H9 (cell line): ENCODE measurements around the gene KRTAP5-4. TPM values are rescaled to one million over a fixed set of nuclear protein-coding genes. Genes with fewer than 3 reads are reported as not detected.

Source experiments
- DNase-seq: peaks from one replicate; pipeline ENCODE4 v3.0.0-alpha.2; 2017
- H2AFZ ChIP-seq: one replicate; pipeline ENCODE4 v1.6.1; 2013; ENCODE audit warnings: mild to moderate bottlenecking, low read length, control low read depth, moderate library complexity
- H2AK5ac ChIP-seq: 2 replicates; pipeline ENCODE4 v1.6.1; 2013; ENCODE audit warnings: low read length, control low read depth, mixed read lengths; ENCODE audit not compliant: insufficient read length
- H2BK120ac ChIP-seq: one replicate; pipeline ENCODE4 v1.6.1; 2013; ENCODE audit warnings: low read depth, mild to moderate bottlenecking, low read length, control low read depth, inconsistent platforms; ENCODE audit not compliant: poor library complexity, severe bottlenecking
- H2BK12ac ChIP-seq: 2 replicates; pipeline ENCODE4 v1.6.1; 2013; ENCODE audit warnings: low read length, control low read depth, mixed read lengths, low read depth; ENCODE audit not compliant: insufficient read length
- H2BK15ac ChIP-seq: 2 replicates; pipeline ENCODE4 v1.6.1; 2013; ENCODE audit warnings: low read depth, low read length, control low read depth
- H2BK20ac ChIP-seq: one replicate; pipeline ENCODE4 v1.6.1; 2013; ENCODE audit warnings: low read depth, mild to moderate bottlenecking, low read length, control low read depth, inconsistent platforms; ENCODE audit not compliant: poor library complexity, severe bottlenecking
- H2BK5ac ChIP-seq: 2 replicates; pipeline ENCODE4 v1.6.1; 2013; ENCODE audit warnings: low read length, control low read depth, mixed read lengths; ENCODE audit not compliant: insufficient read length
- H3K14ac ChIP-seq: 2 replicates; pipeline ENCODE4 v1.6.1; 2013; ENCODE audit warnings: low read length, control low read depth; ENCODE audit not compliant: insufficient read depth
- H3K18ac ChIP-seq: 2 replicates; pipeline ENCODE4 v1.6.1; 2013; ENCODE audit warnings: low read depth, mild to moderate bottlenecking, mixed read lengths, low read length, control low read depth; ENCODE audit not compliant: insufficient read length
- H3K23ac ChIP-seq: 2 replicates; pipeline ENCODE4 v1.6.1; 2013; ENCODE audit warnings: low read length, control low read depth, mixed read lengths, low read depth; ENCODE audit not compliant: insufficient read length
- H3K23me2 ChIP-seq: 2 replicates; pipeline ENCODE4 v1.6.1; 2013; ENCODE audit warnings: low read depth, mild to moderate bottlenecking, mixed read lengths, low read length, control low read depth; ENCODE audit not compliant: insufficient read length, poor library complexity, severe bottlenecking
- H3K27ac ChIP-seq: 2 replicates; pipeline ENCODE4 v1.5.1; 2013; ENCODE audit warnings: low read length, control low read depth, mixed read lengths, low read depth; ENCODE audit not compliant: insufficient read length
- H3K27me3 ChIP-seq: 2 replicates; pipeline ENCODE4 v1.6.1; 2013; ENCODE audit warnings: low read length, control low read depth, inconsistent platforms; ENCODE audit not compliant: insufficient read depth
- H3K4ac ChIP-seq: 2 replicates; pipeline ENCODE4 v1.6.1; 2013; ENCODE audit warnings: low read depth, mild to moderate bottlenecking, control low read depth, inconsistent platforms, low read length, moderate library complexity
- H3K4me1 ChIP-seq: 2 replicates; pipeline ENCODE4 v1.6.1; 2013; ENCODE audit warnings: low read length, control low read depth, inconsistent platforms; ENCODE audit not compliant: insufficient read depth
- H3K4me2 ChIP-seq: 2 replicates; pipeline ENCODE4 v1.6.1; 2013; ENCODE audit warnings: low read length, control low read depth, mixed read lengths; ENCODE audit not compliant: insufficient read length, insufficient read depth
- H3K56ac ChIP-seq: 2 replicates; pipeline ENCODE4 v1.6.1; 2013; ENCODE audit warnings: low read depth, mild to moderate bottlenecking, mixed read lengths, low read length, control low read depth; ENCODE audit not compliant: insufficient read length
- H3K79me1 ChIP-seq: 2 replicates; pipeline ENCODE4 v1.6.1; 2013; ENCODE audit warnings: low read depth, mild to moderate bottlenecking, moderate library complexity, low read length, control low read depth, inconsistent platforms; ENCODE audit not compliant: insufficient read depth, poor library complexity, severe bottlenecking
- H3K79me2 ChIP-seq: 2 replicates; pipeline ENCODE4 v1.6.1; 2013; ENCODE audit warnings: low read length, control low read depth, inconsistent platforms; ENCODE audit not compliant: insufficient read depth
- H3K9ac ChIP-seq: 2 replicates; pipeline ENCODE4 v1.6.1; 2013; ENCODE audit warnings: low read length, control low read depth, mixed read lengths; ENCODE audit not compliant: insufficient read length; ENCODE audit errors: extremely low read depth
- H3K9me3 ChIP-seq: one replicate; pipeline ENCODE4 v1.6.1; 2013; ENCODE audit warnings: low read depth, low read length, inconsistent platforms; ENCODE audit not compliant: control insufficient read depth
- H3T11ph ChIP-seq: one replicate; pipeline ENCODE4 v1.6.1; 2013; ENCODE audit warnings: mild to moderate bottlenecking, low read length, control low read depth, inconsistent platforms
- H4K20me1 ChIP-seq: one replicate; pipeline ENCODE4 v1.6.1; 2013; ENCODE audit not compliant: control insufficient read depth, insufficient read length, insufficient read depth
- H4K5ac ChIP-seq: 2 replicates; pipeline ENCODE4 v1.6.1; 2013; ENCODE audit warnings: low read depth, mild to moderate bottlenecking, mixed read lengths, low read length, control low read depth; ENCODE audit not compliant: insufficient read length
- H4K8ac ChIP-seq: replicated peaks from 2 replicates; pipeline ENCODE4 v1.6.1; 2013; ENCODE audit warnings: low read length, control low read depth, mixed read lengths, low read depth; ENCODE audit not compliant: insufficient read length
- H4K91ac ChIP-seq: 2 replicates; pipeline ENCODE4 v1.6.1; 2013; ENCODE audit warnings: low read depth, mild to moderate bottlenecking, moderate library complexity, mixed read lengths, low read length, control low read depth; ENCODE audit not compliant: insufficient read length
- H3K27ac Mint-ChIP-seq, 3 experiments: 2 replicates in 2 of 3; 3 replicates in 1 of 3; pipeline ENCODE4 v1.8.0; 2020 to 2021; ENCODE audit warnings: mixed read lengths in 3 of 3, mild to moderate bottlenecking in 1 of 3, moderate library complexity in 1 of 3
- H3K27me3 Mint-ChIP-seq: 2 replicates; pipeline ENCODE4 v1.8.0; 2021; ENCODE audit warnings: low read depth, mild to moderate bottlenecking, moderate library complexity, mixed read lengths
- H3K36me3 Mint-ChIP-seq, 3 experiments: 2 replicates in 2 of 3; 3 replicates in 1 of 3; pipeline ENCODE4 v1.8.0; 2020 to 2021; ENCODE audit warnings: low read depth in 3 of 3, mixed read lengths in 3 of 3; ENCODE audit not compliant: insufficient read depth in 1 of 3
- H3K4me1 Mint-ChIP-seq, 2 experiments: 2 replicates each; pipeline ENCODE4 v1.8.0; 2020; ENCODE audit warnings: mixed read lengths in 2 of 2
- H3K4me3 Mint-ChIP-seq, 2 experiments: 2 replicates in 1 of 2; 3 replicates in 1 of 2; pipeline ENCODE4 v1.8.0; 2020 to 2021; ENCODE audit warnings: mild to moderate bottlenecking in 2 of 2, mixed read lengths in 2 of 2, moderate library complexity in 1 of 2
- H3K9me3 Mint-ChIP-seq, 2 experiments: 2 replicates in 1 of 2; 3 replicates in 1 of 2; pipeline ENCODE4 v1.8.0; 2020; ENCODE audit warnings: mild to moderate bottlenecking in 2 of 2, mixed read lengths in 2 of 2, moderate library complexity in 1 of 2
- CTCF ChIP-seq: fragments of 200-600 bp; sonication (generic); conservative IDR thresholded peaks from 3 replicates; pipeline ENCODE4 v1.8.0; 2021; ENCODE audit warnings: antibody characterized with exemption, mild to moderate bottlenecking
- WGBS: extraction: QIAGEN DNeasy Blood & Tissue Kit; methylation state at CpG from one replicate; pipeline ENCODE4 v1.1.7; 2013; ENCODE audit warnings: missing lambda C conversion rate, low lambda C conversion rate, mixed read lengths; ENCODE audit not compliant: insufficient read length; ENCODE audit errors: extremely low coverage; 5-methylcytosine and 5-hydroxymethylcytosine counted together
- total RNA-seq: library from RNA; stranded (reverse); gene quantifications from 2 replicates; pipeline ENCODE4 v1.2.1, GENCODE V29; 2021

Gene KRTAP5-4
- total RNA-seq, 1 experiment from 2014 or later, result not detected

GRCh38 chr11:1571760-1572196 lies 50.2 kb downstream of the KRTAP5-4 start:
- Histone ChIP-seq H3K23me2 (peaks cover 22% of the 10 kb centered on the region), H4K20me1 (no peaks in the 10 kb centered on the region), H2BK15ac (no peak overlapping the region), H3K23ac (no peak overlapping the region), H3K27ac (no peak overlapping the region), H3K9me3 (no peaks in the 10 kb centered on the region), H2BK5ac (no peak overlapping the region), H3K4me1 (no peaks in the 10 kb centered on the region), H3K9ac (no peak overlapping the region), H3K18ac (no peak overlapping the region), H4K5ac (no peak overlapping the region), H3T11ph (no peak overlapping the region), H2BK12ac (no peak overlapping the region), H2AFZ (no peak overlapping the region), H4K8ac (no peak overlapping the region), H3K79me2 (no peaks in the 10 kb centered on the region), H3K56ac (no peak overlapping the region), H3K27me3 (peaks cover 19% of the 10 kb centered on the region), H3K4me2 (no peak overlapping the region), H2BK20ac (no peak overlapping the region), H2AK5ac (no peak overlapping the region), H4K91ac (no peak overlapping the region), H3K4ac (no peak overlapping the region), H2BK120ac (no peak overlapping the region), H3K14ac (no peak overlapping the region), H3K79me1 (no peaks in the 10 kb centered on the region)
- no peaks in the 10 kb centered on the region for H3K36me3 Mint-ChIP-seq
- H3K4me3 Mint-ChIP-seq, result no peak overlapping the region
- H3K9me3 Mint-ChIP-seq, result no peaks in the 10 kb centered on the region; a peak in 1 of 5 replicates
- no peak for TF ChIP-seq CTCF
- peaks cover 68% of the 10 kb centered on the region for H3K27me3 Mint-ChIP-seq
- no CpG with 5 or more reads among the region's 91 CpGs for WGBS
- no peak for DNase-seq
- peaks cover 25 to 43% of the 10 kb centered on the region in 2 experiments for H3K4me1 Mint-ChIP-seq
- no peak overlapping the region for H3K27ac Mint-ChIP-seq

Other genes starting within 250 kb of the KRTAP5-4 start
- 24.2 and 28.4 TPM in 2 replicates for gene BRSK2, start 232.2 kb downstream of the KRTAP5-4 start, total RNA-seq
- gene MOB2, start 135.4 kb downstream of the KRTAP5-4 start, total RNA-seq, result 22.7 and 24.2 TPM in 2 replicates
- 3.2 and 4.4 TPM in 2 replicates for gene DUSP8, start 49.9 kb downstream of the KRTAP5-4 start, total RNA-seq
- not detected in 2 replicates for gene KRTAP5-1, start 36.9 kb downstream of the KRTAP5-4 start, total RNA-seq
- not detected in 2 replicates for gene KRTAP5-2, start 23.8 kb downstream of the KRTAP5-4 start, total RNA-seq
- gene KRTAP5-3, start 13.7 kb downstream of the KRTAP5-4 start, total RNA-seq, result not detected in 2 replicates
- gene KRTAP5-5, start 7.6 kb upstream of the KRTAP5-4 start, total RNA-seq, result not detected in 2 replicates
- gene KRTAP5-6, start 75.1 kb upstream of the KRTAP5-4 start, total RNA-seq, result not detected in 2 replicates
- 0.59 and 0.77 TPM in 2 replicates for gene IFITM10, start 128.5 kb upstream of the KRTAP5-4 start, total RNA-seq
- 158 and 161 TPM in 2 replicates for gene CTSD, start 141.8 kb upstream of the KRTAP5-4 start, total RNA-seq
- gene SYT8, start 212.9 kb upstream of the KRTAP5-4 start, total RNA-seq, result not detected in 2 replicates
- not detected in 2 replicates for gene TNNI2, start 216.8 kb upstream of the KRTAP5-4 start, total RNA-seq
- gene LSP1, start 230.9 kb upstream of the KRTAP5-4 start, total RNA-seq, result not detected in 2 replicates